ENCODE measurements around the gene GP9. TPM values are rescaled to one million over a fixed set of nuclear protein-coding genes. Genes with fewer than 3 reads are reported as not detected.

Gene GP9
- total and polyA plus RNA-seq, 10 donors, result 1.4 to 14.9 (median 6.5) TPM

DNA sequence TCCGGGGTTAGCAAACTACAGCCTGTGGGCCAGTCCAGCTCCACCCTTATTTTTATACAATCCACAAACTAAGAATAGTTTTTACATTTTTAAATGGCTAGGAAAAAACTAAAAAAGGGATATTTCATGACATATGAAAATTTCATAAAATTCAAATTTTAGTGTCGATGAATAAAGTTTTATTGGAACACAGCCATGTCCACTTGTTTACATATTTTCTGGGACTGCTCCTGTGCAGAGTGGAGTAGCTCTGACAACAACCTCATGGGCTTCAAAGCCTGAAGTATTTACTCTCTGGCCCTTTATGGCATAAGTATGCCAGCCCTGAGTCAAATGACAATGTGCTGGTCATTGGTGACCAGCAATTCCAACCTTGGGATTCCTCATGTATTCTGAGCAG lies 42.3 kb upstream of the GP9 start:
- Histone ChIP-seq H3K9me3 (no peaks in the 10 kb centered on the region), H3K27me3 (replicated peaks in 1 of 7) (no peaks in the 10 kb centered on the region), H3K27ac (peak overlapping the region; percentile 44 to 91 (median 84)), H3K4me1 (peaks cover 19 to 79% (median 60%) of the 10 kb centered on the region in 6 donors), H3K4me3 (no peak overlapping the region), H3K36me3 (no peaks in the 10 kb centered on the region)
- TF ChIP-seq, protein P1, sequence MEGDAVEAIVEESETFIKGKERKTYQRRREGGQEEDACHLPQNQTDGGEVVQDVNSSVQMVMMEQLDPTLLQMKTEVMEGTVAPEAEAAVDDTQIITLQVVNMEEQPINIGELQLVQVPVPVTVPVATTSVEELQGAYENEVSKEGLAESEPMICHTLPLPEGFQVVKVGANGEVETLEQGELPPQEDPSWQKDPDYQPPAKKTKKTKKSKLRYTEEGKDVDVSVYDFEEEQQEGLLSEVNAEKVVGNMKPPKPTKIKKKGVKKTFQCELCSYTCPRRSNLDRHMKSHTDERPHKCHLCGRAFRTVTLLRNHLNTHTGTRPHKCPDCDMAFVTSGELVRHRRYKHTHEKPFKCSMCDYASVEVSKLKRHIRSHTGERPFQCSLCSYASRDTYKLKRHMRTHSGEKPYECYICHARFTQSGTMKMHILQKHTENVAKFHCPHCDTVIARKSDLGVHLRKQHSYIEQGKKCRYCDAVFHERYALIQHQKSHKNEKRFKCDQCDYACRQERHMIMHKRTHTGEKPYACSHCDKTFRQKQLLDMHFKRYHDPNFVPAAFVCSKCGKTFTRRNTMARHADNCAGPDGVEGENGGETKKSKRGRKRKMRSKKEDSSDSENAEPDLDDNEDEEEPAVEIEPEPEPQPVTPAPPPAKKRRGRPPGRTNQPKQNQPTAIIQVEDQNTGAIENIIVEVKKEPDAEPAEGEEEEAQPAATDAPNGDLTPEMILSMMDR (IDR thresholded peaks at IDR 0.05 in 8 of 11, conservative IDR thresholded peaks at IDR 0.05 in 3 of 11), result no peak
- no peak for TF ChIP-seq POLR2AphosphoS5 (IDR thresholded peaks at IDR 0.05)
- TF ChIP-seq POLR2A (IDR thresholded peaks at IDR 0.05), result no peak
- 68 to 87% (median 87%) methylated on average over 2 of the region's 2 CpGs for WGBS, 5 donors
- no peak for DNase-seq
- intact Hi-C loops (cut with DNase I; ENCODE audit: low total_unique reads), result no loop called here

DNA sequence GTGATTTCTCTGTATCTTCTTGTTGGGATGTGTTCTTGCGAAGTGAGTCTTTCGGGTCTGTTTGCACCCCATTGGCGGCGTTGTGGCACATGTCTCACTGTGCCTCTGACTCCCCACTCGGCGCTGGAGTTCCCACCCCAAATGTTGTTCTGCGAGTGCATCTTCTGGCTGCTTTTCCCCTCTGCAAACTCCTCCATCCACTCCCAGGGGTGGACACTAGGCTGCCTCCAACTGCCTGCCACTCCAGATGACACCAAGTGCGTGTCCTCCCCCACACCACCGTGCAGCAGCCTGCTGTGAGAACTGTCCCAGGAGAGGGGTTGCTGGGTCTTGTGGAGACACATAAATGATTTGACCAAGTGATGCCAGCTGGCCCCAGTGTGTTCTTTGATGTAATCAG lies 41.8 kb upstream of the GP9 start:
- intact Hi-C loops (cut with DNase I; ENCODE audit: low total_unique reads), result no loop called here
- Histone ChIP-seq H3K27ac (peak overlapping the region in 6 of 8 donors; percentile 82 to 91 (median 86)), H3K27me3 (replicated peaks in 1 of 7) (no peaks in the 10 kb centered on the region), H3K9me3 (no peaks in the 10 kb centered on the region), H3K4me1 (peaks cover 19 to 82% (median 62%) of the 10 kb centered on the region in 6 donors), H3K36me3 (no peaks in the 10 kb centered on the region), H3K4me3 (no peak overlapping the region)
- TF ChIP-seq, protein P1 (IDR thresholded peaks at IDR 0.05 in 8 of 11, conservative IDR thresholded peaks at IDR 0.05 in 3 of 11), result no peak
- TF ChIP-seq POLR2AphosphoS5 (IDR thresholded peaks at IDR 0.05), result peak in 1 of 3 donors; percentile 60
- DNase-seq, result peak; percentile 67
- WGBS, 5 donors, result 74 to 93% (median 84%) methylated on average over 9 of the region's 9 CpGs

DNA sequence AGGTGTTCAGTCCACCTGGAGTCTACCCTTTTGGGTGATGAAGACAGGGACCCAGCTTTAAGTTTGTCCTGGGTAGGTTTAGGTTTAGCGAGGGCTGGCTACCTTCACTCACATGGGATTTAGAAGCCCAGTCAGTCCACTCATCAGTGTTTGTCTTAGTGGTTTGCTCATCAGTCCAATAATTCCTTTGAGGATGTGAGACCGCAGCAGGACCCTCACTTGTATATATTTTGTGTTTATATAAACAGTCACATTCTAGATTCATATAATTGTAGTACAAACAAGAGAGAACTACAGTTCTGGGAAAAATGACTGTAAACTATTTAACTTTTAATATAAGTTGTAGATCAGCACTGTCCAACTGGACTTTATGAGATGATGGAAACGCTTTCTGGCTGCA lies 41.3 kb upstream of the GP9 start:
- peak overlapping the region in 5 of 8 donors; percentile 82 to 91 (median 86) for H3K27ac ChIP-seq
- no peaks in the 10 kb centered on the region for H3K9me3 ChIP-seq
- intact Hi-C loops (cut with DNase I; ENCODE audit: low total_unique reads), result no loop called here
- H3K4me3 ChIP-seq, result no peak overlapping the region
- no peak for TF ChIP-seq POLR2A (IDR thresholded peaks at IDR 0.05)
- TF ChIP-seq, protein P1 (IDR thresholded peaks at IDR 0.05 in 8 of 11, conservative IDR thresholded peaks at IDR 0.05 in 3 of 11), result no peak
- no peak for TF ChIP-seq POLR2AphosphoS5 (IDR thresholded peaks at IDR 0.05)
- no peak for DNase-seq
- H3K4me1 ChIP-seq, result peaks cover 19 to 86% (median 63%) of the 10 kb centered on the region in 6 donors
- H3K27me3 ChIP-seq (replicated peaks in 1 of 7), result no peaks in the 10 kb centered on the region
- WGBS, 5 donors, result 89 to 100% (median 94%) methylated on average over 3 of the region's 3 CpGs
- no peaks in the 10 kb centered on the region for H3K36me3 ChIP-seq

DNA sequence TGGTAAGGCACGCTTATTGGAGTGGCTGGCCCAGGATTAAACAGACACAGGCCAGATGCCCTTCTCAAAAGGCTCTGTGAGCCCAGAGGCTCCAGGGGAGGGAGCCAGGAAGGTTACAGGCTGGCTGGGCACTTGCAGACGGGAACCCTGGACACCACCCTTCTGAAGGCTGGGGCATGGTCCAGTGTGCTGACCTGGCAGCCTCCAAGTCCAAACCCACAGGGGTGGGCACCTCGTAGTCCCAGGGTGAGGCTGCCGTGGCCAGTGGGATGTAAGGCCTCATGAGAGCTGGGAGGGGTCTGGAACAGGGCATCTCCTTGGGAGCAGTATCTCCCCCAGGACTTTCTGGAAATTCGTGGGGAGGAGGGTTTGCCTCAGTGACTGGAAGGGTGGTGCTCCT lies 39.9 kb upstream of the GP9 start:
- Histone ChIP-seq H3K4me1 (peaks cover 19 to 87% (median 58%) of the 10 kb centered on the region in 6 donors), H3K27ac (peak overlapping the region in 4 of 8 donors; percentile 3 to 76 (median 42))

More for the DNA sequence above, 39.9 kb upstream of the GP9 start:
- TF ChIP-seq, protein P1 (IDR thresholded peaks at IDR 0.05 in 8 of 11, conservative IDR thresholded peaks at IDR 0.05 in 3 of 11), result no peak
- TF ChIP-seq POLR2AphosphoS5 (IDR thresholded peaks at IDR 0.05), result no peak
- TF ChIP-seq POLR2A (IDR thresholded peaks at IDR 0.05), result no peak
- WGBS, 5 donors, result 61 to 86% (median 80%) methylated on average over 5 of the region's 5 CpGs
- H3K27me3 ChIP-seq (replicated peaks in 1 of 7), result no peaks in the 10 kb centered on the region
- no peaks in the 10 kb centered on the region for H3K9me3 ChIP-seq
- no peaks in the 10 kb centered on the region for H3K36me3 ChIP-seq
- no peak for DNase-seq
- H3K4me3 ChIP-seq, result no peak overlapping the region
- intact Hi-C loops (cut with DNase I; ENCODE audit: low total_unique reads), result no loop called here

All from spleen (tissue), 11 donors.